K562 (cell line): ENCODE measurements around the gene KCNF1. TPM values are rescaled to one million over a fixed set of nuclear protein-coding genes. Genes with fewer than 3 reads are reported as not detected.

Experiments used
- ATAC-seq: fragments of 200-7000 bp; cut with Tn5 transposase; 3 replicates; pipeline ENCODE4 v1.9.1; 2020; ENCODE audit warnings: moderate library complexity
- BruUV-seq: library from RNA; stranded (reverse); fragments of 400-500 nt; replicated peaks from 2 replicates; lab custom pipeline; 2021; lab: Mats Ljungman, UMichigan
- CTCF ChIA-PET: fragments of 300-600 bp; formaldehyde crosslinking; extraction: SDS; loops from one replicate; lab custom pipeline; 2021; ENCODE audit warnings: low intra/inter-chr PET ratio; lab: Yijun Ruan, JAX
- POLR2A ChIA-PET: fragments of 300-600, 350-650 bp; sonication (Branson Sonifier 250); formaldehyde crosslinking; extraction: SDS; loops from one replicate; lab custom pipeline; 2021; ENCODE audit warnings: antibody characterized with exemption, inconsistent platforms; lab: Yijun Ruan, JAX
- DNase-seq, 4 experiments: peaks; one replicate each; pipeline versions ENCODE4 v3.0.0 to v3.0.0-alpha.2; 2011 to 2018; ENCODE audit warnings: low spot score in 3 of 4, mixed read lengths in 3 of 4; ENCODE audit errors: extremely low read depth in 1 of 4
- FAIRE-seq: peaks from 2 replicates; lab custom pipeline; 2011; peaks lifted over from hg19 to GRCh38; lab: Jason Lieb, UNC
- H2AFZ ChIP-seq: 2 replicates; pipeline ENCODE4 v1.6.0; 2011; ENCODE audit warnings: low read depth, low read length, control low read depth, inconsistent platforms
- H3K27ac ChIP-seq: fragments of 200-600 bp; 3 replicates; pipeline ENCODE4 v1.8.0; 2011; ENCODE audit warnings: low read depth, mild to moderate bottlenecking, control low read depth, inconsistent platforms, low read length, moderate library complexity, mixed read lengths; ENCODE audit errors: extremely low read depth
- H3K27me3 ChIP-seq, 2 experiments: fragments of 300-600 bp in 1 of 2; 2 replicates in 1 of 2; 3 replicates in 1 of 2; pipeline versions ENCODE4 v1.6.0 to v1.8.0; 2011; ENCODE audit warnings: inconsistent platforms in 2 of 2, low read length in 2 of 2, mild to moderate bottlenecking in 1 of 2, mixed read lengths in 1 of 2, moderate library complexity in 1 of 2; ENCODE audit not compliant: control insufficient read depth in 2 of 2, insufficient read depth in 2 of 2
- H3K36me3 ChIP-seq: fragments of 300-600 bp; 3 replicates; pipeline ENCODE4 v1.8.0; 2011; ENCODE audit warnings: mild to moderate bottlenecking, low read length, inconsistent platforms; ENCODE audit not compliant: control insufficient read depth, insufficient read depth
- H3K4me1 ChIP-seq, 2 experiments: fragments of 200-600 bp in 1 of 2; replicated peaks in 1 of 2; 2 replicates in 1 of 2; 3 replicates in 1 of 2; pipeline versions ENCODE4 v1.5.1 to v1.8.0; 2011; ENCODE audit warnings: inconsistent platforms in 2 of 2, low read length in 2 of 2, mild to moderate bottlenecking in 1 of 2, mixed read lengths in 1 of 2, moderate library complexity in 1 of 2; ENCODE audit not compliant: control insufficient read depth in 2 of 2, insufficient read depth in 2 of 2
- H3K4me2 ChIP-seq: 2 replicates; pipeline ENCODE4 v1.6.1; 2011; ENCODE audit warnings: low read length, control low read depth, inconsistent platforms, mixed read lengths; ENCODE audit not compliant: insufficient read depth
- H3K4me3 ChIP-seq: fragments of 200-600 bp; sonication (generic), shearing (Covaris generic); 2 replicates; pipeline ENCODE4 v1.5.1; 2016; ENCODE audit warnings: control low read depth, inconsistent platforms
- H3K79me2 ChIP-seq: fragments of 200-600 bp; 3 replicates; pipeline ENCODE4 v1.8.0; 2011; ENCODE audit warnings: low read length, inconsistent platforms; ENCODE audit not compliant: control insufficient read depth, insufficient read depth
- H3K9ac ChIP-seq, 2 experiments: 2 replicates each; pipeline versions ENCODE4 v1.6.0 to v1.6.1; 2011; ENCODE audit warnings: low read depth in 2 of 2, low read length in 2 of 2, control low read depth in 1 of 2, inconsistent platforms in 1 of 2, mild to moderate bottlenecking in 1 of 2, mixed read lengths in 1 of 2; ENCODE audit not compliant: insufficient read depth in 1 of 2
- H3K9me1 ChIP-seq: one replicate; pipeline ENCODE4 v1.6.0; 2011; ENCODE audit warnings: inconsistent platforms, mild to moderate bottlenecking, low read length, moderate library complexity; ENCODE audit not compliant: control insufficient read depth, insufficient read depth
- H3K9me3 ChIP-seq: replicated peaks from 2 replicates; pipeline ENCODE4 v1.5.1; 2011; ENCODE audit warnings: low read depth, low read length, inconsistent platforms; ENCODE audit not compliant: control insufficient read depth, insufficient read depth
- H4K20me1 ChIP-seq: replicated peaks from 2 replicates; pipeline ENCODE4 v1.6.1; 2011; ENCODE audit warnings: low read length, inconsistent platforms, mixed read lengths; ENCODE audit not compliant: control insufficient read depth, insufficient read depth
- ARID1B ChIP-seq: fragments of 450-650 bp; IDR thresholded peaks from 2 replicates; pipeline ENCODE4 v1.6.1; 2016; ENCODE audit warnings: antibody characterized with exemption, mild to moderate bottlenecking, inconsistent platforms
- BHLHE40 ChIP-seq: IDR thresholded peaks from 2 replicates; pipeline ENCODE4 v1.6.1; 2011; ENCODE audit warnings: low read length, improper control_type of control experiment
- CHCHD3 ChIP-seq: fragments of 250-450 bp; sonication (Bioruptor Pico); IDR thresholded peaks from 2 replicates; pipeline ENCODE4 v2.1.2; 2022; ENCODE audit warnings: mild to moderate bottlenecking
- CREBBP ChIP-seq: IDR thresholded peaks from one replicate; pipeline ENCODE4 v1.6.1; 2012; ENCODE audit warnings: low read depth, mild to moderate bottlenecking, control low read depth, inconsistent platforms, low read length
- CREM ChIP-seq: IDR thresholded peaks from 2 replicates; pipeline ENCODE4 v1.6.1; 2014; ENCODE audit warnings: antibody characterized with exemption, low read depth
- CTBP1 ChIP-seq: fragments of 450-650 bp; IDR thresholded peaks from 2 replicates; pipeline ENCODE4 v1.6.1; 2016; ENCODE audit warnings: borderline replicate concordance
- DPF2 ChIP-seq: fragments of 450-650 bp; IDR thresholded peaks from 2 replicates; pipeline ENCODE4 v1.6.1; 2016
- FOSL1 ChIP-seq: fragments of 200-800 bp; sonication (Bioruptor generic); conservative IDR thresholded peaks from 2 replicates; pipeline ENCODE4 v1.6.1; 2016; ENCODE audit warnings: missing genetic modification characterization, missing compliant biosample characterization
- JUN ChIP-seq, 2 experiments: sonication (generic) in 1 of 2; formaldehyde crosslinking in 1 of 2; IDR thresholded peaks; 2 replicates each; pipeline versions ENCODE4 v1.6.1 to v1.8.0; 2012 to 2022; ENCODE audit warnings: borderline replicate concordance in 2 of 2, mild to moderate bottlenecking in 2 of 2, improper control_type of control experiment in 1 of 2, low read depth in 1 of 2, low read length in 1 of 2, missing genetic modification reagents in 1 of 2
- MAZ ChIP-seq, 2 experiments: fragments of 450-650 bp in 1 of 2; sonication (generic) in 1 of 2; formaldehyde crosslinking; IDR thresholded peaks in 1 of 2; conservative IDR thresholded peaks in 1 of 2; 2 replicates each; pipeline versions ENCODE4 v1.4.0 to v1.5.0; 2020; ENCODE audit warnings: mild to moderate bottlenecking in 1 of 2, missing genetic modification reagents in 1 of 2
- RBBP5 ChIP-seq: fragments of 200-600 bp; sonication (generic); IDR thresholded peaks from 2 replicates; pipeline ENCODE4 v1.6.1; 2012; ENCODE audit warnings: borderline replicate concordance, mild to moderate bottlenecking, low read length, control low read depth, inconsistent platforms; ENCODE audit not compliant: insufficient read depth, poor library complexity, severe bottlenecking
- SMARCA4 ChIP-seq: fragments of 450-650 bp; IDR thresholded peaks from 2 replicates; pipeline ENCODE4 v1.6.1; 2016
- STAT5A ChIP-seq: IDR thresholded peaks from 2 replicates; pipeline ENCODE4 v1.6.1; 2012; ENCODE audit warnings: low read length, inconsistent platforms, borderline replicate concordance
- TRIM24 ChIP-seq, 2 experiments: fragments of 450-650 bp; IDR thresholded peaks; 2 replicates each; pipeline ENCODE4 v1.6.1; 2016
- ZNF175 ChIP-seq: fragments of 200-800 bp; sonication (Bioruptor generic); IDR thresholded peaks from 2 replicates; pipeline ENCODE4 v1.6.1; 2016; ENCODE audit warnings: low read depth, mild to moderate bottlenecking, missing genetic modification characterization, missing compliant biosample characterization
- ZNF24 ChIP-seq: fragments of 450-650 bp; IDR thresholded peaks from 2 replicates; pipeline ENCODE4 v1.6.1; 2016
- ZNF274 ChIP-seq: IDR thresholded peaks from 2 replicates; pipeline ENCODE4 v1.6.1; 2011; ENCODE audit warnings: low read depth, mild to moderate bottlenecking, low read length, moderate library complexity, borderline replicate concordance
- ZNF316 ChIP-seq: fragments of 450-650 bp; IDR thresholded peaks from 2 replicates; pipeline ENCODE4 v1.6.1; 2016
- WGBS: fragments of 100-300 bp; shearing (Covaris generic); methylation state at CpG from one replicate; pipeline ENCODE4 v1.1.6; 2016; ENCODE audit warnings: low coverage, mixed read lengths; ENCODE audit not compliant: insufficient coverage; ENCODE audit errors: missing lambda C conversion rate; 5-methylcytosine and 5-hydroxymethylcytosine counted together
- in situ Hi-C: fragments of 300-500 bp; cut with MboI; formaldehyde crosslinking; loops from 4 replicates; pipeline ENCODE4 v1.15.0; 2018; ENCODE audit warnings: inconsistent platforms, mixed read lengths
- intact Hi-C: fragments of 100-400 bp; cut with micrococcal nuclease; formaldehyde crosslinking; loops from 2 replicates; pipeline ENCODE4 v1.14.2; 2022
- polyA plus RNA-seq, 8 experiments: library from polyadenylated mRNA; depleted of rRNA in 4 of 8; stranded (reverse) in 5 of 8; unstranded in 3 of 8; fragments of >200 nt; fragmentation: Nextera tagmentation in 2 of 8; fragmentation: Illumina TruSeq in 1 of 8; extraction: Ambion mirVana in 2 of 8; extraction: Trizol in 1 of 8; gene quantifications; 2 replicates each; pipeline versions ENCODE4 v1.2.1 to v1.2.3, GENCODE V29; 2011 to 2014; ENCODE audit warnings: inconsistent platforms in 1 of 8, missing spikeins in 1 of 8
- total RNA-seq, 7 experiments: library from RNA; depleted of rRNA in 6 of 7; stranded (reverse); fragments of >200 nt in 6 of 7; fragmentation: Illumina TruSeq in 2 of 7; extraction: Trizol in 2 of 7; gene quantifications; 2 replicates each; pipeline versions ENCODE4 v1.2.1 to v1.2.3, GENCODE V29; 2011 to 2021; ENCODE audit warnings: low replicate concordance in 1 of 7
- TF ChIP-seq, protein P1 (sequence below): fragments of 450-650 bp; formaldehyde crosslinking; IDR thresholded peaks from 2 replicates; pipeline ENCODE4 v1.4.0; 2020; ENCODE audit warnings: mild to moderate bottlenecking, moderate library complexity
- TF ChIP-seq, protein P2 (sequence below), 2 experiments: fragments of 450-650 bp in 1 of 2; sonication (generic) in 1 of 2; formaldehyde crosslinking in 1 of 2; IDR thresholded peaks in 1 of 2; conservative IDR thresholded peaks in 1 of 2; 2 replicates each; pipeline versions ENCODE4 v1.6.1 to v1.8.1; 2016 to 2023; ENCODE audit warnings: mild to moderate bottlenecking in 2 of 2, moderate library complexity in 2 of 2, inconsistent platforms in 1 of 2, missing genetic modification reagents in 1 of 2

Gene KCNF1
- total and polyA plus RNA-seq, 9 of the 15 experiments (the other 6 are each of a cell fraction or from before 2014, with no cell fraction given), result not detected

DNA sequence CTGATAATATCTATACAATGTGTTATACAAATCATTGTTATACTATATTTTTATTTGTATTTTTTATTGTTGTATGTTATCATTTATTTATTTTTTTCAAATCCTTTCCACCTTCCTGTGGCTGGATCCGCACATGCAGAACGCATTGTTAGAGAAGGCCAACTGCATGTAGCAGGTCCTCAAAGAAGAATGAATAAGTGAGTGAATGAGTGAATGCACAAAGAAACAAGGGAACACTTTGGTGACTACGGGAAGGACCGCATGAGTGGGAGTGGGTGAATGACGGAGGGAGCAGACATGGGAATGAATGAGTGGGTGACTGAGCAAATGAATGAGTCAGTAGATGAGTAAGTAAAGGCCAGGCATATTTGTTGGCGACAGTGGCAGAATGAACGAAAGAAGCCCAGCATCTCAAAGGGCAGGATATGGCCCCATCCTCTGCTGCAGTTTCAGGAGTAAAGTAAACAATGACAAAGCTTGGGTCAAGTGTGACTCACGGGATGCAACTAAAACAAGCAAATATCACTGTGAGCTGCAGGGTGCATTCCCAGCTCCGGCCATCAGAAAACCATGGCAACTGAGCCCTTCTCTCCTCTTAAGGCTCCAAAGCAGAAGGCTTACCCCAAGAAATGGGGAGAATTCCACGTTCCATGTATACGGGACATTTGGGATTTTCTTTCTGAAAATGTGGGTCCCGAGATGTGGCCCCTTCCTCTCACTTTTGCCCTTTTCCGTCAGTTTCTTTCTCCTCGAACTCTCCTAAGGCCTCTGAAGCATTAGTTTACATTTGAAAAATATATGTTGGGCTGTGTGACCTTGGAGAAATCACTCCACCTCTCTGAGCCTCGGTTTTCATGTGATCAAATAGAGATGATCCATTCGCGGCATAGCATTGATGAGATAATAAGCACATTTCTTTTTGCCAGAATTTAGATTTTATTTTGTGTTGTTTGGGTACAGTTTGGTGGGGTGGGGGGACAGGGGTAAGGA is 24.5 kb downstream of the KCNF1 start:
- Histone ChIP-seq H3K36me3 (no peaks in the 10 kb centered on the region), H4K20me1 (no peaks in the 10 kb centered on the region), H3K27me3 (peaks cover 31 to 52% of the 10 kb centered on the region in 2 experiments; a peak in 4 of 5 replicates), H3K9me1 (no peaks in the 10 kb centered on the region), H3K4me3 (no peak overlapping the region), H3K9me3 (no peaks in the 10 kb centered on the region; the same call in 1 of the 2 replicates), H3K27ac (no peak overlapping the region), H3K4me1 (no peaks in the 10 kb centered on the region; a peak in 2 of 5 replicates), H2AFZ (no peak overlapping the region), H3K79me2 (no peaks in the 10 kb centered on the region), H3K9ac (no peak overlapping the region), H3K4me2 (no peak overlapping the region)
- POLR2A ChIA-PET, result interaction anchor here (0.9 kb wide), 1 partner anchor 25 kb away, joined by 3 read pairs; no protein-coding TSS in a partner anchor
- in situ Hi-C loops, result no loop called here
- FAIRE-seq (no peak), ATAC-seq (peak; percentile 80), DNase-seq (peak; percentile 24 to 43 (median 28))
- intact Hi-C loops, result no loop called here
- CTCF ChIA-PET, result no interaction called here
- 1% methylated on average over 17 of the region's 17 CpGs for WGBS
- BruUV-seq, result no TSS peak
- TF ChIP-seq ZNF274, result no peak
- TF ChIP-seq BHLHE40, result peak; percentile 59; the same call in 1 of the 2 replicates
- peak; percentile 79 for TF ChIP-seq CTBP1
- TF ChIP-seq JUN (IDR thresholded peaks at IDR 0.05; ENCODE audit: borderline replicate concordance, low read depth, low read length), result peak; percentile 88
- no peak for TF ChIP-seq JUN (CRISPR knock-in tag; IDR thresholded peaks at IDR 0.05; ENCODE audit: borderline replicate concordance)
- no peak for TF ChIP-seq CREBBP
- peak; percentile 30; the same call in 1 of the 2 replicates for TF ChIP-seq CREM
- peak; percentile 95 for TF ChIP-seq ZNF24
- TF ChIP-seq TRIM24 (IDR thresholded peaks at IDR 0.05), result peak in 1 of 2 experiments; percentile 42; a peak in 1 of 4 replicates
- peak; percentile 66; the same call in 1 of the 2 replicates for TF ChIP-seq SMARCA4
- TF ChIP-seq MAZ (CRISPR knock-in tag; conservative IDR thresholded peaks at IDR 0.05 in 1 of 2, IDR thresholded peaks at IDR 0.05 in 1 of 2), result no peak
- peak; percentile 66 for TF ChIP-seq DPF2
- no peak for TF ChIP-seq ZNF175 (CRISPR knock-in tag)
- TF ChIP-seq FOSL1 (tag), result peak; percentile 94
- no peak for TF ChIP-seq RBBP5
- TF ChIP-seq, protein P1, sequence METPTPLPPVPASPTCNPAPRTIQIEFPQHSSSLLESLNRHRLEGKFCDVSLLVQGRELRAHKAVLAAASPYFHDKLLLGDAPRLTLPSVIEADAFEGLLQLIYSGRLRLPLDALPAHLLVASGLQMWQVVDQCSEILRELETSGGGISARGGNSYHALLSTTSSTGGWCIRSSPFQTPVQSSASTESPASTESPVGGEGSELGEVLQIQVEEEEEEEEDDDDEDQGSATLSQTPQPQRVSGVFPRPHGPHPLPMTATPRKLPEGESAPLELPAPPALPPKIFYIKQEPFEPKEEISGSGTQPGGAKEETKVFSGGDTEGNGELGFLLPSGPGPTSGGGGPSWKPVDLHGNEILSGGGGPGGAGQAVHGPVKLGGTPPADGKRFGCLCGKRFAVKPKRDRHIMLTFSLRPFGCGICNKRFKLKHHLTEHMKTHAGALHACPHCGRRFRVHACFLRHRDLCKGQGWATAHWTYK (CRISPR knock-in tag), result no peak
- TF ChIP-seq STAT5A, result no peak
- no peak for TF ChIP-seq ZNF316
- TF ChIP-seq ARID1B, result peak; percentile 68
- TF ChIP-seq, protein P2, sequence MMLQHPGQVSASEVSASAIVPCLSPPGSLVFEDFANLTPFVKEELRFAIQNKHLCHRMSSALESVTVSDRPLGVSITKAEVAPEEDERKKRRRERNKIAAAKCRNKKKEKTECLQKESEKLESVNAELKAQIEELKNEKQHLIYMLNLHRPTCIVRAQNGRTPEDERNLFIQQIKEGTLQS (IDR thresholded peaks at IDR 0.05), result peak; percentile 83
- TF ChIP-seq, protein P2 (CRISPR knock-in tag; conservative IDR thresholded peaks at IDR 0.05), result no peak
- TF ChIP-seq CHCHD3, result no peak
